K562 (cell line): ENCODE measurements around the gene PDLIM4. TPM values are rescaled to one million over a fixed set of nuclear protein-coding genes. Genes with fewer than 3 reads are reported as not detected.

ENCODE experiments used
- ATAC-seq: fragments of 200-7000 bp; cut with Tn5 transposase; 3 replicates; pipeline ENCODE4 v1.9.1; 2020; ENCODE audit warnings: moderate library complexity
- BruUV-seq: library from RNA; stranded (reverse); fragments of 400-500 nt; replicated peaks from 2 replicates; lab custom pipeline; 2021; lab: Mats Ljungman, UMichigan
- CTCF ChIA-PET: fragments of 300-600 bp; formaldehyde crosslinking; extraction: SDS; loops from one replicate; lab custom pipeline; 2021; ENCODE audit warnings: low intra/inter-chr PET ratio; lab: Yijun Ruan, JAX
- POLR2A ChIA-PET: fragments of 300-600, 350-650 bp; sonication (Branson Sonifier 250); formaldehyde crosslinking; extraction: SDS; loops from one replicate; lab custom pipeline; 2021; ENCODE audit warnings: antibody characterized with exemption, inconsistent platforms; lab: Yijun Ruan, JAX
- DNase-seq, 4 experiments: peaks; one replicate each; pipeline versions ENCODE4 v3.0.0 to v3.0.0-alpha.2; 2011 to 2018; ENCODE audit warnings: low spot score in 3 of 4, mixed read lengths in 3 of 4; ENCODE audit errors: extremely low read depth in 1 of 4
- FAIRE-seq: peaks from 2 replicates; lab custom pipeline; 2011; peaks lifted over from hg19 to GRCh38; lab: Jason Lieb, UNC
- H2AFZ ChIP-seq: 2 replicates; pipeline ENCODE4 v1.6.0; 2011; ENCODE audit warnings: low read depth, low read length, control low read depth, inconsistent platforms
- H3K27ac ChIP-seq: fragments of 200-600 bp; 3 replicates; pipeline ENCODE4 v1.8.0; 2011; ENCODE audit warnings: low read depth, mild to moderate bottlenecking, control low read depth, inconsistent platforms, low read length, moderate library complexity, mixed read lengths; ENCODE audit errors: extremely low read depth
- H3K27me3 ChIP-seq, 2 experiments: fragments of 300-600 bp in 1 of 2; 2 replicates in 1 of 2; 3 replicates in 1 of 2; pipeline versions ENCODE4 v1.6.0 to v1.8.0; 2011; ENCODE audit warnings: inconsistent platforms in 2 of 2, low read length in 2 of 2, mild to moderate bottlenecking in 1 of 2, mixed read lengths in 1 of 2, moderate library complexity in 1 of 2; ENCODE audit not compliant: control insufficient read depth in 2 of 2, insufficient read depth in 2 of 2
- H3K36me3 ChIP-seq: fragments of 300-600 bp; 3 replicates; pipeline ENCODE4 v1.8.0; 2011; ENCODE audit warnings: mild to moderate bottlenecking, low read length, inconsistent platforms; ENCODE audit not compliant: control insufficient read depth, insufficient read depth
- H3K4me1 ChIP-seq, 2 experiments: fragments of 200-600 bp in 1 of 2; replicated peaks in 1 of 2; 2 replicates in 1 of 2; 3 replicates in 1 of 2; pipeline versions ENCODE4 v1.5.1 to v1.8.0; 2011; ENCODE audit warnings: inconsistent platforms in 2 of 2, low read length in 2 of 2, mild to moderate bottlenecking in 1 of 2, mixed read lengths in 1 of 2, moderate library complexity in 1 of 2; ENCODE audit not compliant: control insufficient read depth in 2 of 2, insufficient read depth in 2 of 2
- H3K4me2 ChIP-seq: 2 replicates; pipeline ENCODE4 v1.6.1; 2011; ENCODE audit warnings: low read length, control low read depth, inconsistent platforms, mixed read lengths; ENCODE audit not compliant: insufficient read depth
- H3K4me3 ChIP-seq: fragments of 200-600 bp; sonication (generic), shearing (Covaris generic); 2 replicates; pipeline ENCODE4 v1.5.1; 2016; ENCODE audit warnings: control low read depth, inconsistent platforms
- H3K79me2 ChIP-seq: fragments of 200-600 bp; 3 replicates; pipeline ENCODE4 v1.8.0; 2011; ENCODE audit warnings: low read length, inconsistent platforms; ENCODE audit not compliant: control insufficient read depth, insufficient read depth
- H3K9ac ChIP-seq, 2 experiments: 2 replicates each; pipeline versions ENCODE4 v1.6.0 to v1.6.1; 2011; ENCODE audit warnings: low read depth in 2 of 2, low read length in 2 of 2, control low read depth in 1 of 2, inconsistent platforms in 1 of 2, mild to moderate bottlenecking in 1 of 2, mixed read lengths in 1 of 2; ENCODE audit not compliant: insufficient read depth in 1 of 2
- H3K9me1 ChIP-seq: one replicate; pipeline ENCODE4 v1.6.0; 2011; ENCODE audit warnings: inconsistent platforms, mild to moderate bottlenecking, low read length, moderate library complexity; ENCODE audit not compliant: control insufficient read depth, insufficient read depth
- H3K9me3 ChIP-seq: replicated peaks from 2 replicates; pipeline ENCODE4 v1.5.1; 2011; ENCODE audit warnings: low read depth, low read length, inconsistent platforms; ENCODE audit not compliant: control insufficient read depth, insufficient read depth
- H4K20me1 ChIP-seq: replicated peaks from 2 replicates; pipeline ENCODE4 v1.6.1; 2011; ENCODE audit warnings: low read length, inconsistent platforms, mixed read lengths; ENCODE audit not compliant: control insufficient read depth, insufficient read depth
- DIDO1 ChIP-seq: fragments of 450-650 bp; IDR thresholded peaks from 2 replicates; pipeline ENCODE4 v1.6.1; 2016; ENCODE audit warnings: low read depth, missing biosample characterization, missing genetic modification characterization
- HDAC3 ChIP-seq: fragments of 450-650 bp; IDR thresholded peaks from 2 replicates; pipeline ENCODE4 v1.6.1; 2018; ENCODE audit warnings: borderline replicate concordance, mild to moderate bottlenecking, moderate library complexity; ENCODE audit not compliant: partially characterized antibody
- KLF16 ChIP-seq: IDR thresholded peaks from 2 replicates; pipeline ENCODE4 v1.6.1; 2016; ENCODE audit warnings: antibody characterized with exemption
- MIER1 ChIP-seq: fragments of 450-650 bp; IDR thresholded peaks from 2 replicates; pipeline ENCODE4 v1.6.1; 2016; ENCODE audit warnings: antibody characterized with exemption, mild to moderate bottlenecking, low read depth
- PHB ChIP-seq: fragments of 250-450 bp; sonication (Bioruptor Pico); IDR thresholded peaks from 2 replicates; pipeline ENCODE4 v1.5.0; 2021
- ZFX ChIP-seq: sonication (generic); formaldehyde crosslinking; IDR thresholded peaks from 2 replicates; pipeline ENCODE4 v1.8.0; 2022; ENCODE audit warnings: mild to moderate bottlenecking, missing genetic modification reagents, moderate library complexity
- ZNF274 ChIP-seq: IDR thresholded peaks from 2 replicates; pipeline ENCODE4 v1.6.1; 2011; ENCODE audit warnings: low read depth, mild to moderate bottlenecking, low read length, moderate library complexity, borderline replicate concordance
- ZNF324 ChIP-seq: fragments of 250-450 bp; sonication (Bioruptor Pico); IDR thresholded peaks from 2 replicates; pipeline ENCODE4 v1.4.0; 2020; ENCODE audit warnings: mild to moderate bottlenecking
- WGBS: fragments of 100-300 bp; shearing (Covaris generic); methylation state at CpG from one replicate; pipeline ENCODE4 v1.1.6; 2016; ENCODE audit warnings: low coverage, mixed read lengths; ENCODE audit not compliant: insufficient coverage; ENCODE audit errors: missing lambda C conversion rate; 5-methylcytosine and 5-hydroxymethylcytosine counted together
- in situ Hi-C: fragments of 300-500 bp; cut with MboI; formaldehyde crosslinking; loops from 4 replicates; pipeline ENCODE4 v1.15.0; 2018; ENCODE audit warnings: inconsistent platforms, mixed read lengths
- intact Hi-C: fragments of 100-400 bp; cut with micrococcal nuclease; formaldehyde crosslinking; loops from 2 replicates; pipeline ENCODE4 v1.14.2; 2022
- polyA plus RNA-seq, 8 experiments: library from polyadenylated mRNA; depleted of rRNA in 4 of 8; stranded (reverse) in 5 of 8; unstranded in 3 of 8; fragments of >200 nt; fragmentation: Nextera tagmentation in 2 of 8; fragmentation: Illumina TruSeq in 1 of 8; extraction: Ambion mirVana in 2 of 8; extraction: Trizol in 1 of 8; gene quantifications; 2 replicates each; pipeline versions ENCODE4 v1.2.1 to v1.2.3, GENCODE V29; 2011 to 2014; ENCODE audit warnings: inconsistent platforms in 1 of 8, missing spikeins in 1 of 8
- total RNA-seq, 7 experiments: library from RNA; depleted of rRNA in 6 of 7; stranded (reverse); fragments of >200 nt in 6 of 7; fragmentation: Illumina TruSeq in 2 of 7; extraction: Trizol in 2 of 7; gene quantifications; 2 replicates each; pipeline versions ENCODE4 v1.2.1 to v1.2.3, GENCODE V29; 2011 to 2021; ENCODE audit warnings: low replicate concordance in 1 of 7
- TF ChIP-seq, protein P1 (sequence below): fragments of 450-650 bp; IDR thresholded peaks from 2 replicates; pipeline ENCODE4 v1.6.1; 2017; ENCODE audit warnings: antibody characterized with exemption
- TF ChIP-seq, protein P2 (sequence below): fragments of 450-650 bp; formaldehyde crosslinking; IDR thresholded peaks from 2 replicates; pipeline ENCODE4 v1.4.0; 2022; ENCODE audit warnings: missing genetic modification characterization
- TF ChIP-seq, protein P3 (sequence below): sonication (generic); formaldehyde crosslinking; IDR thresholded peaks from 2 replicates; pipeline ENCODE4 v1.8.0; 2022; ENCODE audit warnings: mild to moderate bottlenecking, missing genetic modification reagents, borderline replicate concordance
- TF ChIP-seq, protein P4 (sequence below): IDR thresholded peaks from 2 replicates; pipeline ENCODE4 v1.6.1; 2016; ENCODE audit warnings: missing genetic modification characterization, missing compliant biosample characterization
- TF ChIP-seq, protein P5 (sequence below): fragments of 150-350 bp; conservative IDR thresholded peaks from 2 replicates; pipeline ENCODE4 v1.6.1; 2014; ENCODE audit warnings: low read length

The PDLIM4 gene
- total and polyA plus RNA-seq, 9 of the 15 experiments (the other 6 are each of a cell fraction or from before 2014, with no cell fraction given): 0.28 to 32.8 (median 13.1) TPM

DNA sequence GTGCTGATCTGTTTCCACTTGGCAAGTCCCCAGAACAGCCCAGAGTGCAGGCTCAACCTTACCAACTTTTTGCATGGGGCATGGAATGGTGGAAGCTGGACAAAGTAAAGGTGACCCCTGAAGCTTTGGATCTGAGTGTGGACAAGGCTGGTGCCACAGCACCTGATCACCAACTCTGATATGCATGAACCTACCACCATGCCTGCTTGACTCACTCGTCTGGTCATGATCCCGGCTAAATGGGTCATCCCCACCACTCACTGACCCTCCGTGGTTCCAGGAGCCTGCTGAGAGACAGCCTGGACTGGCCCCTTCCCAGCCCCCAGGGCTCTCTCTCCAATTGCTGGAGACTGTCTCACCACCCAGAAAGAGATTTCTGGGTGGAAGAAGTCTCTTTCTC is 22.3 kb downstream of the PDLIM4 start:
- no TSS peak for BruUV-seq
- in situ Hi-C loops (no loop called here), intact Hi-C loops (loop anchor here (2.0 kb wide), 1 partner anchor 99 kb away; no protein-coding TSS in a partner anchor)
- peak overlapping the region in 1 of 2 experiments; percentile 57; a peak in 2 of 4 replicates for H3K9ac ChIP-seq
- H3K79me2 ChIP-seq: no peaks in the 10 kb centered on the region
- no peak overlapping the region for H3K4me2 ChIP-seq
- no peak for ATAC-seq
- no peak overlapping the region for H3K4me3 ChIP-seq
- DNase-seq: no peak
- H2AFZ ChIP-seq: peak overlapping the region; percentile 83
- no peaks in the 10 kb centered on the region; the same call in 1 of the 2 replicates for H3K9me3 ChIP-seq
- no peaks in the 10 kb centered on the region for H4K20me1 ChIP-seq
- WGBS: 53% methylated on average over 3 of the region's 3 CpGs
- no peaks in the 10 kb centered on the region for H3K27me3 ChIP-seq
- H3K4me1 ChIP-seq: peaks cover 32 to 35% of the 10 kb centered on the region in 2 experiments; a peak in 4 of 5 replicates
- no peak overlapping the region; the same call in 2 of the 3 replicates for H3K27ac ChIP-seq
- ChIA-PET CTCF (no interaction called here), POLR2A (interaction anchor here (0.5 to 2.5 kb wide), 7 partner anchors 10 to 211 kb away, joined by 3 to 26 read pairs (median 3); partner anchors contain the start of gene IRF1)
- no peaks in the 10 kb centered on the region for H3K36me3 ChIP-seq
- FAIRE-seq: peak; percentile 62
- no peaks in the 10 kb centered on the region for H3K9me1 ChIP-seq
- TF ChIP-seq ZNF274 (no peak), MIER1 (no peak), PHB (CRISPR knock-in tag) (no peak), ZNF324 (CRISPR knock-in tag) (no peak), DIDO1 (tag) (no peak), ZFX (no peak), KLF16 (no peak), HDAC3 (no peak)
- TF ChIP-seq, protein P1, sequence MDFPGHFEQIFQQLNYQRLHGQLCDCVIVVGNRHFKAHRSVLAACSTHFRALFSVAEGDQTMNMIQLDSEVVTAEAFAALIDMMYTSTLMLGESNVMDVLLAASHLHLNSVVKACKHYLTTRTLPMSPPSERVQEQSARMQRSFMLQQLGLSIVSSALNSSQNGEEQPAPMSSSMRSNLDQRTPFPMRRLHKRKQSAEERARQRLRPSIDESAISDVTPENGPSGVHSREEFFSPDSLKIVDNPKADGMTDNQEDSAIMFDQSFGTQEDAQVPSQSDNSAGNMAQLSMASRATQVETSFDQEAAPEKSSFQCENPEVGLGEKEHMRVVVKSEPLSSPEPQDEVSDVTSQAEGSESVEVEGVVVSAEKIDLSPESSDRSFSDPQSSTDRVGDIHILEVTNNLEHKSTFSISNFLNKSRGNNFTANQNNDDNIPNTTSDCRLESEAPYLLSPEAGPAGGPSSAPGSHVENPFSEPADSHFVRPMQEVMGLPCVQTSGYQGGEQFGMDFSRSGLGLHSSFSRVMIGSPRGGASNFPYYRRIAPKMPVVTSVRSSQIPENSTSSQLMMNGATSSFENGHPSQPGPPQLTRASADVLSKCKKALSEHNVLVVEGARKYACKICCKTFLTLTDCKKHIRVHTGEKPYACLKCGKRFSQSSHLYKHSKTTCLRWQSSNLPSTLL: no peak
- TF ChIP-seq, protein P2, sequence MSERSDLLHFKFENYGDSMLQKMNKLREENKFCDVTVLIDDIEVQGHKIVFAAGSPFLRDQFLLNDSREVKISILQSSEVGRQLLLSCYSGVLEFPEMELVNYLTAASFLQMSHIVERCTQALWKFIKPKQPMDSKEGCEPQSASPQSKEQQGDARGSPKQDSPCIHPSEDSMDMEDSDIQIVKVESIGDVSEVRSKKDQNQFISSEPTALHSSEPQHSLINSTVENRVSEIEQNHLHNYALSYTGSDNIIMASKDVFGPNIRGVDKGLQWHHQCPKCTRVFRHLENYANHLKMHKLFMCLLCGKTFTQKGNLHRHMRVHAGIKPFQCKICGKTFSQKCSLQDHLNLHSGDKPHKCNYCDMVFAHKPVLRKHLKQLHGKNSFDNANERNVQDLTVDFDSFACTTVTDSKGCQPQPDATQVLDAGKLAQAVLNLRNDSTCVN (CRISPR knock-in tag): no peak
- TF ChIP-seq, protein P3, sequence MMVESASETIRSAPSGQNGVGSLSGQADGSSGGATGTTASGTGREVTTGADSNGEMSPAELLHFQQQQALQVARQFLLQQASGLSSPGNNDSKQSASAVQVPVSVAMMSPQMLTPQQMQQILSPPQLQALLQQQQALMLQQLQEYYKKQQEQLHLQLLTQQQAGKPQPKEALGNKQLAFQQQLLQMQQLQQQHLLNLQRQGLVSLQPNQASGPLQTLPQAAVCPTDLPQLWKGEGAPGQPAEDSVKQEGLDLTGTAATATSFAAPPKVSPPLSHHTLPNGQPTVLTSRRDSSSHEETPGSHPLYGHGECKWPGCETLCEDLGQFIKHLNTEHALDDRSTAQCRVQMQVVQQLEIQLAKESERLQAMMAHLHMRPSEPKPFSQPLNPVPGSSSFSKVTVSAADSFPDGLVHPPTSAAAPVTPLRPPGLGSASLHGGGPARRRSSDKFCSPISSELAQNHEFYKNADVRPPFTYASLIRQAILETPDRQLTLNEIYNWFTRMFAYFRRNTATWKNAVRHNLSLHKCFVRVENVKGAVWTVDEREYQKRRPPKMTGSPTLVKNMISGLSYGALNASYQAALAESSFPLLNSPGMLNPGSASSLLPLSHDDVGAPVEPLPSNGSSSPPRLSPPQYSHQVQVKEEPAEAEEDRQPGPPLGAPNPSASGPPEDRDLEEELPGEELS (CRISPR knock-in tag): no peak
- TF ChIP-seq, protein P4, sequence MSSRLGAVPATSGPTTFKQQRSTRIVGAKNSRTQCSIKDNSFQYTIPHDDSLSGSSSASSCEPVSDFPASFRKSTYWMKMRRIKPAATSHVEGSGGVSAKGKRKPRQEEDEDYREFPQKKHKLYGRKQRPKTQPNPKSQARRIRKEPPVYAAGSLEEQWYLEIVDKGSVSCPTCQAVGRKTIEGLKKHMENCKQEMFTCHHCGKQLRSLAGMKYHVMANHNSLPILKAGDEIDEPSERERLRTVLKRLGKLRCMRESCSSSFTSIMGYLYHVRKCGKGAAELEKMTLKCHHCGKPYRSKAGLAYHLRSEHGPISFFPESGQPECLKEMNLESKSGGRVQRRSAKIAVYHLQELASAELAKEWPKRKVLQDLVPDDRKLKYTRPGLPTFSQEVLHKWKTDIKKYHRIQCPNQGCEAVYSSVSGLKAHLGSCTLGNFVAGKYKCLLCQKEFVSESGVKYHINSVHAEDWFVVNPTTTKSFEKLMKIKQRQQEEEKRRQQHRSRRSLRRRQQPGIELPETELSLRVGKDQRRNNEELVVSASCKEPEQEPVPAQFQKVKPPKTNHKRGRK (tag): no peak
- TF ChIP-seq, protein P5, sequence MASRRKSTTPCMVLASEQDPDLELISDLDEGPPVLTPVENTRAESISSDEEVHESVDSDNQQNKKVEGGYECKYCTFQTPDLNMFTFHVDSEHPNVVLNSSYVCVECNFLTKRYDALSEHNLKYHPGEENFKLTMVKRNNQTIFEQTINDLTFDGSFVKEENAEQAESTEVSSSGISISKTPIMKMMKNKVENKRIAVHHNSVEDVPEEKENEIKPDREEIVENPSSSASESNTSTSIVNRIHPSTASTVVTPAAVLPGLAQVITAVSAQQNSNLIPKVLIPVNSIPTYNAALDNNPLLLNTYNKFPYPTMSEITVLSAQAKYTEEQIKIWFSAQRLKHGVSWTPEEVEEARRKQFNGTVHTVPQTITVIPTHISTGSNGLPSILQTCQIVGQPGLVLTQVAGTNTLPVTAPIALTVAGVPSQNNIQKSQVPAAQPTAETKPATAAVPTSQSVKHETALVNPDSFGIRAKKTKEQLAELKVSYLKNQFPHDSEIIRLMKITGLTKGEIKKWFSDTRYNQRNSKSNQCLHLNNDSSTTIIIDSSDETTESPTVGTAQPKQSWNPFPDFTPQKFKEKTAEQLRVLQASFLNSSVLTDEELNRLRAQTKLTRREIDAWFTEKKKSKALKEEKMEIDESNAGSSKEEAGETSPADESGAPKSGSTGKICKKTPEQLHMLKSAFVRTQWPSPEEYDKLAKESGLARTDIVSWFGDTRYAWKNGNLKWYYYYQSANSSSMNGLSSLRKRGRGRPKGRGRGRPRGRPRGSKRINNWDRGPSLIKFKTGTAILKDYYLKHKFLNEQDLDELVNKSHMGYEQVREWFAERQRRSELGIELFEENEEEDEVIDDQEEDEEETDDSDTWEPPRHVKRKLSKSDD: no peak
